GM15510 (cell line): ENCODE measurements around the gene ERFL.
A peak's percentile ranks its signal among the peaks of the same experiment; 100 is the strongest.

Experiments used
- POLR2A ChIP-seq: IDR thresholded peaks from 3 replicates; pipeline ENCODE4 v1.6.1; 2011; ENCODE audit warnings: borderline replicate concordance; ENCODE audit not compliant: insufficient read length; ENCODE audit errors: extremely low read depth

Gene ERFL

GRCh38 chr19:41955521-41955920 is 27.3 kb upstream of the ERFL start:
- no peak for TF ChIP-seq POLR2A

- no peak for TF ChIP-seq POLR2A
Observed at GRCh38 chr19:41951686-41952172, 23.5 kb upstream of the ERFL start.

GRCh38 chr19:41947091-41947490 is 18.8 kb upstream of the ERFL start:
- TF ChIP-seq POLR2A: no peak

GRCh38 chr19:41945135-41945766 is 17.0 kb upstream of the ERFL start:
- peak; percentile 27 for TF ChIP-seq POLR2A

GRCh38 chr19:41944336-41944735 is 16.1 kb upstream of the ERFL start:
- TF ChIP-seq POLR2A: no peak

GRCh38 chr19:41941410-41942202 is 13.4 kb upstream of the ERFL start:
- no peak for TF ChIP-seq POLR2A

- TF ChIP-seq POLR2A: peak; percentile 12
Observed at GRCh38 chr19:41940731-41941409, 12.6 kb upstream of the ERFL start.

GRCh38 chr19:41939861-41940730 is 11.8 kb upstream of the ERFL start:
- TF ChIP-seq POLR2A: peak; percentile 44

GRCh38 chr19:41937525-41938468 is 9.5 kb upstream of the ERFL start:
- no peak for TF ChIP-seq POLR2A

GRCh38 chr19:41936961-41937360 is 8.7 kb upstream of the ERFL start:
- no peak for TF ChIP-seq POLR2A

GRCh38 chr19:41936416-41936850 is 8.2 kb upstream of the ERFL start:
- TF ChIP-seq POLR2A: no peak

GRCh38 chr19:41935760-41936415 is 7.6 kb upstream of the ERFL start:
- no peak for TF ChIP-seq POLR2A

GRCh38 chr19:41934849-41935374 is 6.7 kb upstream of the ERFL start:
- TF ChIP-seq POLR2A: no peak
